ENCODE data around the gene DNAJB6. TPM values are rescaled to one million over a fixed set of nuclear protein-coding genes. Genes with fewer than 3 reads are reported as not detected.
A peak's percentile ranks its signal among the peaks of the same experiment; 100 is the strongest.

The DNAJB6 gene
- total RNA-seq (100 to 1,000 TPM in 2 of 5 experiments, 10 to 100 TPM in 3; 79.8 to 219 (median 96.0) TPM), polyA plus RNA-seq (100 to 1,000 TPM; 114 to 130 TPM), total RNA-seq (452 reads per million, percentile 97 among the genes with 10 or more reads in this experiment)

DNA sequence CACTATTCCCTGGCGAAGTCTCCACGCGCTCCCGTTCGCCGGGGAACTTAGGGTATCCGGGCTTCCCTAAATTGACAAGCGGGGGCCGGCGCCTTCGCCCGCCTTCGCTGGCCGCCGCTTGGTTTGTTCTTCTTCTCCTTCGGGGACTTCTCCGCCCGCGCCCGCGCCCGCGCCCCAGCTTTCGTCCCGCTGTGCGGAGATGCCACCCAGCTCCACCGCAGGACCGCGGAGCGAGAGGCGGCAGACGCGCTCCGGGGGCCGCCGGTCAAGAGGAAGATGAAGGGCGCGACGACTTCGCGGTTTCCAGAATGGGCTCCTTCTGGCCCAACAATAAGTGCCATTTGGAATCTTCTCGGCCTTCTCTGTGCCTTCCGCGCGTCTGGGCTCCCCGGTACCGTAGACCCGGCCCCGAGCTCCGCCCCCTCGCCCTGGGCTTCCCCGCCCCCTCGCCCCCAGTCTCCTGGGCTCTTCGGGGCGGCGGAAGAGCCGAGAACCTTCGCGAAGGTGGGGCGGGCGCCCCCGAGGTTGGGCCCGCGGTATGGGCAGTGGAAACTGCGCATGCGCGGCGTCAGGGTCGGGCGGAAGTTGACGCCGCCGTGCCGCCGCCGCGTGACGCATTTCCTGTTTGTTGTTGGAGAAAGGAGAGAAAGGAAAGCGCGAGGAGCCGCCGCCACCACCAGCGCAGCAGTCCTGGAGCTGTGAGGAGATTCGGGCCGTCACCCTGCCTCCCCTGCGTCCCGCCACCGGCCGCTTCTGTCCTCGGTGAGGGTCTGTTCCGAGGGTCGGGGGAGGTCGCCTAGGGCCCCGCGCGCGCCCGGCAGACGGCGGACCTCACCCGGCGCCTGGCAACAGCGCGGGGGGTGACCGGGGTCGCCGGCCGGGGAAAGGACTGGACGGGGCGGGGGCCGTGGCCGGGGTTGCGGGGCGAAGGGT lies at the start of gene DNAJB6:
DNAJB6 (plus strand) TSS at position 622 of the 933 bp plus-strand sequence. CDS start 21,569 bp downstream, outside the sequence.
- peak; percentile 93 to 98 (median 97) for DNase-seq
- Mint-ChIP-seq H3K36me3 (peaks cover 0 to 12% (median 6%) of the 10 kb centered on the region in 5 donors), H3K9me3 (peaks cover 0 to 2% (median 0%) of the 10 kb centered on the region in 11 donors), H3K27ac (peak within 1 kb of the TSS; percentile 96 to 99 (median 98)), H3K4me3 (peak within 1 kb of the TSS; percentile 94 to 99 (median 97)), H3K4me1 (peaks cover 26 to 45% (median 38%) of the 10 kb centered on the region in 7 donors), H3K27me3 (peaks cover 0 to 26% (median 4%) of the 10 kb centered on the region in 5 donors)
- Histone ChIP-seq H3K9me3 (ENCODE audit: control insufficient read depth in 2 of 3, low read length in 3 of 3) (no peaks in the 10 kb centered on the region), H3K36me3 (ENCODE audit: control insufficient read depth in 2 of 3, insufficient read depth in 3 of 3, low read length in 3 of 3) (peaks cover 0 to 3% (median 0%) of the 10 kb centered on the region in 3 experiments), H3K27ac (ENCODE audit: low read depth, low read length) (peak within 1 kb of the TSS; percentile 83), H3K4me3 (ENCODE audit: low read length) (peak within 1 kb of the TSS; percentile 91), H3K4me1 (ENCODE audit: control insufficient read depth in 2 of 2, insufficient read depth in 2 of 2, low read length in 2 of 2) (peaks cover 24 to 27% of the 10 kb centered on the region in 2 donors), H3K27me3 (ENCODE audit: control insufficient read depth in 2 of 2, insufficient read depth in 2 of 2, low read length in 2 of 2) (no peaks in the 10 kb centered on the region)
- CTCF ChIA-PET: no interaction called here
- POLR2A ChIA-PET: interaction anchor here (0.6 to 0.9 kb wide), 3 partner anchors 22 to 90 kb away, joined by 3 read pairs; no protein-coding TSS in a partner anchor
- intact Hi-C loops (cut with micrococcal nuclease): loop anchor here (1.0 to 5.0 kb wide), 8 partner anchors 34 to 696 kb away; partner anchors contain the start of genes LMBR1 (in 2 of the 2), RNF32 (in 1 of the 2) and UBE3C (in 1 of the 2)
- ATAC-seq: peak; percentile 91

DNA sequence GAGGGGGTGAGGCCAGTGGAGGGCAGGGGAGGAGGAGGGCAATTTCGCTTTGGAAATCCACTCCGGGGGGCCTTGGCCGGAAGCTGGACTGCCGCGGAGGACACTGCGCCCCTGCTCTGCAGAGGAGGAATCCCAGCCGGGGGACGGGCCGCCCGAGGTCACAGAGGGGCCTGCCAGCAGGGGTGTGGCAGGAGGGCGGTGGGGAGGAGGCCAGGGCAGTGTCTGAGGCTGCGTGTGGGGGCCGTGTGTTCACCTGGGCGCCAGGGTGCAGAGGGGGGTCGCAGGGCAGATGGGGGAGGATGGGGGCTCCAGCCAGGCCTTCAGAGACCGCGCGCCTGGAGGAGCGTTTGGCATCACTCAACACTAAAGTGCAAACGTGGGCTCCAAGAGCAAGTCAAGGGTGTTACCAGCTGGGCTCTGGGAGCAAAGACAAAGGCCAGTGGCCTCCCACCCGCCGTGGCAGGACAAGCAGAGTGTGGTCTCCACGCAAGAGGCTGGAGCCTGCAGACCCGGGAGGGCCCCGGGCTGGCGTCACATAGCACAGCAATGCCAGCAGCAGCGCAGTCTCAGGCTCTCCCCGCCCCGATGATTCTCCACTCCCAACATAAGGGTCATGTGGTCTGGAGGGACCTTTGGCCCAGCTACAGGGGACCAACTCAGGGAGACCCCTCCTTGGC lies 45.3 kb upstream of the DNAJB6 start:
- POLR2A ChIA-PET: no interaction called here
- Mint-ChIP-seq H3K36me3 (no peaks in the 10 kb centered on the region), H3K27ac (no peak overlapping the region), H3K9me3 (no peaks in the 10 kb centered on the region), H3K27me3 (no peaks in the 10 kb centered on the region), H3K4me3 (no peak overlapping the region), H3K4me1 (peaks cover 0 to 1% (median 0%) of the 10 kb centered on the region in 7 donors)
- intact Hi-C loops (cut with micrococcal nuclease): no loop called here
- CTCF ChIA-PET: no interaction called here
- DNase-seq (no peak), ATAC-seq (no peak)
- H3K27ac ChIP-seq (ENCODE audit: low read depth, low read length): no peak overlapping the region
- H3K4me3 ChIP-seq (ENCODE audit: low read length): no peak overlapping the region
- H3K36me3 ChIP-seq (ENCODE audit: control insufficient read depth in 2 of 3, insufficient read depth in 3 of 3, low read length in 3 of 3): no peaks in the 10 kb centered on the region
- H3K4me1 ChIP-seq (ENCODE audit: control insufficient read depth in 2 of 2, insufficient read depth in 2 of 2, low read length in 2 of 2): no peaks in the 10 kb centered on the region
- no peaks in the 10 kb centered on the region for H3K9me3 ChIP-seq (ENCODE audit: control insufficient read depth in 2 of 3, low read length in 3 of 3)
- H3K27me3 ChIP-seq (ENCODE audit: control insufficient read depth in 2 of 2, insufficient read depth in 2 of 2, low read length in 2 of 2): no peaks in the 10 kb centered on the region

DNA sequence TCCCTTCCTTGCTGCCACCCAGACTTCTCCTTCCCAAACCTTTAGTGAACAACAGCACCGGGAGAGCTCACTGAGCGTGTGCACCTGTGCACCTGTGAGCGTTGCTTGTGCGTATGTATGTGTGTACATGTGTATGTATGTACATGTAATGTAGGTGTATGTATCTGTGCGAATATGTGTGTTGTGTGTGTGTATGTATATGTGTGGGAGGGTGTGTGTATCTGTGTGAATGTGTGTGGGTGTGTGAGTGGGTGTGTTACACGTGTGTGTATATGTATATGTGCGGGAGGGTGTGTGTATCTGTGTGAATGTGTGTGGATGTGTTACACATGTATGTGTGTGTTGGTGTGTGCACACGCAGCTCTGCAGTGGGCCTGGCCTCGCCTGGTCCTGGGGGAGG lies 44.5 kb upstream of the DNAJB6 start:
- Histone ChIP-seq H3K27me3 (ENCODE audit: control insufficient read depth in 2 of 2, insufficient read depth in 2 of 2, low read length in 2 of 2) (no peaks in the 10 kb centered on the region), H3K36me3 (ENCODE audit: control insufficient read depth in 2 of 3, insufficient read depth in 3 of 3, low read length in 3 of 3) (no peaks in the 10 kb centered on the region), H3K27ac (ENCODE audit: low read depth, low read length) (no peak overlapping the region), H3K9me3 (ENCODE audit: control insufficient read depth in 2 of 3, low read length in 3 of 3) (no peaks in the 10 kb centered on the region), H3K4me3 (ENCODE audit: low read length) (no peak overlapping the region), H3K4me1 (ENCODE audit: control insufficient read depth in 2 of 2, insufficient read depth in 2 of 2, low read length in 2 of 2) (no peaks in the 10 kb centered on the region)
- Mint-ChIP-seq H3K27ac (no peak overlapping the region), H3K27me3 (no peaks in the 10 kb centered on the region), H3K4me1 (peaks cover 0 to 1% (median 0%) of the 10 kb centered on the region in 7 donors), H3K9me3 (no peaks in the 10 kb centered on the region), H3K4me3 (no peak overlapping the region), H3K36me3 (no peaks in the 10 kb centered on the region)
- DNase-seq (no peak), ATAC-seq (no peak)
- ChIA-PET POLR2A (no interaction called here), CTCF (no interaction called here)
- intact Hi-C loops (cut with micrococcal nuclease): no loop called here

DNA sequence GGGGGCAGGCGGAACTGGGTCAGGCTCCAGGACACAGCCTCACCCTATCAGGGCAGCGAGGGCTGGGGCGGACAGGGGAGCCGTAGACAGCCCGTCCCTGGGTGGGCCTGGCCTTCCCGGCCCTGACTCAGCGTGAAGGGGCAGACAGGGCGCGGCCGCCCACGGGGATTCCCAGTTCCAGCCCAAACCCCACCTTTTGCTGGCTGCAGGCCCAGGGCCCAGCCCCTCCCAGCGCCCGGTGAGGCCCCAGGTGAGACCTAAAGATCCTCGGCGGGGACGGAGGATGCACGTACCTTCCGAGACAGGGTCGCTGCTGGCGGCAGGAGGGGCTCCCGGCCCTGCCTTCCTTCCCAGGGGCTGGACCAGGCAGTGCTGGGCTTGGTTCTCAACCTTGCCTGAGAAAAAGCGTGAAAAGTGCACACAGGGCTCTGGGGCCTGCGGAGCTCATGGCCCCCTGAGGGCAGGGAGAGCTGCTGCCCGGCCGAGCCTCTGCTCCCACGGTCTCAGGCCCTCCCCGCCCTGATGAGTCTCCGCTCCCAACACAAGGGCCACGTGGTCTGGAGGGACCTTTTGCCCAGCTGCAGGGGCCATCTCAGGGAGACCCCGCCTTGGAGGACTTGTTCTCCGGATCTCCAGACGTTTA lies 43.9 kb upstream of the DNAJB6 start:
- ChIA-PET POLR2A (no interaction called here), CTCF (no interaction called here)
- Mint-ChIP-seq H3K4me3 (no peak overlapping the region), H3K27ac (no peak overlapping the region), H3K4me1 (peaks cover 0 to 4% (median 0%) of the 10 kb centered on the region in 7 donors), H3K27me3 (no peaks in the 10 kb centered on the region), H3K36me3 (no peaks in the 10 kb centered on the region), H3K9me3 (no peaks in the 10 kb centered on the region)
- H3K9me3 ChIP-seq (ENCODE audit: control insufficient read depth in 2 of 3, low read length in 3 of 3): no peaks in the 10 kb centered on the region
- intact Hi-C loops (cut with micrococcal nuclease): no loop called here
- DNase-seq (no peak), ATAC-seq (no peak)
- no peak overlapping the region for H3K27ac ChIP-seq (ENCODE audit: low read depth, low read length)
- H3K36me3 ChIP-seq (ENCODE audit: control insufficient read depth in 2 of 3, insufficient read depth in 3 of 3, low read length in 3 of 3): no peaks in the 10 kb centered on the region
- no peaks in the 10 kb centered on the region for H3K4me1 ChIP-seq (ENCODE audit: control insufficient read depth in 2 of 2, insufficient read depth in 2 of 2, low read length in 2 of 2)
- no peaks in the 10 kb centered on the region for H3K27me3 ChIP-seq (ENCODE audit: control insufficient read depth in 2 of 2, insufficient read depth in 2 of 2, low read length in 2 of 2)
- no peak overlapping the region for H3K4me3 ChIP-seq (ENCODE audit: low read length)

DNA sequence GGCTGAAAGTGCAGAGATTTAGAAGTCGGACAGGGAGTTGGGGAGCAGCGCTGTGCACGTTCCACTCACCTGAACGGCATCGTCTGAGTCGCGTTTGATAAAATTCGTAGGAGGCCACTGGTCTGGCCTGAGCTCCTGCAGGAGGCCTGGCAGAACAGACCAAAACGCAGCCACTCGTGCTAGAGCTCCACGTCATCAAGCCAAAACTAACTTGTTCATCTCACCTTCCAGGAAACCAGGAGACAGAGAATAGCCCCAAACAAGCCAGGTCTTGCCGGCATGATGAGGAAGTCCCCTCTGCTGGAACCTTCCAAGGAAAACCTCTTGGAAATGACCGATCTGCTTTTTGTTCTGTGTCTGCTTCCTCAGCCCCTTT lies 43.4 kb upstream of the DNAJB6 start:
- Mint-ChIP-seq H3K27ac (no peak overlapping the region), H3K36me3 (no peaks in the 10 kb centered on the region), H3K27me3 (no peaks in the 10 kb centered on the region), H3K4me1 (peaks cover 0 to 4% (median 0%) of the 10 kb centered on the region in 7 donors), H3K4me3 (no peak overlapping the region), H3K9me3 (no peaks in the 10 kb centered on the region)
- no peaks in the 10 kb centered on the region for H3K27me3 ChIP-seq (ENCODE audit: control insufficient read depth in 2 of 2, insufficient read depth in 2 of 2, low read length in 2 of 2)
- intact Hi-C loops (cut with micrococcal nuclease): no loop called here
- CTCF ChIA-PET: no interaction called here
- no peaks in the 10 kb centered on the region for H3K4me1 ChIP-seq (ENCODE audit: control insufficient read depth in 2 of 2, insufficient read depth in 2 of 2, low read length in 2 of 2)
- no peak overlapping the region for H3K4me3 ChIP-seq (ENCODE audit: low read length)
- no peak overlapping the region for H3K27ac ChIP-seq (ENCODE audit: low read depth, low read length)
- ATAC-seq: no peak
- POLR2A ChIA-PET: no interaction called here
- no peaks in the 10 kb centered on the region for H3K9me3 ChIP-seq (ENCODE audit: control insufficient read depth in 2 of 3, low read length in 3 of 3)
- no peak for DNase-seq
- H3K36me3 ChIP-seq (ENCODE audit: control insufficient read depth in 2 of 3, insufficient read depth in 3 of 3, low read length in 3 of 3): no peaks in the 10 kb centered on the region

DNA sequence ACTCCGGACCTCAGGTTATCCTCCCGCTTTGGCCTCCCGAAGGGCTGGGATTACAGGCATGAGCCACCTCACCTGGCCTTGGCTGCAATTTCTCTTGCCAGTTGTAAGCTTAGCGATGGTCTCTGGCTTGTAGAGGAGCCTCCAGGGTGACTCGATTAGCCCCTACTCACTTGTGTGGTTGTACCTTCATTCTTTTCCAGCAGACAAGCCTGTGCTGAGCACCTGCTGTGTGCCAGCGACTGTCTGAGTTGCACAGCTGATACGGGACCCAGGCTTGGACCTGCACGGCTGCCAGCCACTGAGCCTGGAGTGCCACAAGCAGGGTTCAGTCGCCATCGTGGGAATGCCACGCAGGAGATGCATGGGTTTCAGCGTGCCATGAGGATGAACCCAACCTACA lies 42.0 kb upstream of the DNAJB6 start:
- CTCF ChIA-PET: no interaction called here
- Mint-ChIP-seq H3K27ac (no peak overlapping the region), H3K27me3 (no peaks in the 10 kb centered on the region), H3K9me3 (peaks cover 0 to 2% (median 0%) of the 10 kb centered on the region in 11 donors), H3K4me1 (peaks cover 0 to 11% (median 10%) of the 10 kb centered on the region in 7 donors), H3K4me3 (no peak overlapping the region), H3K36me3 (no peaks in the 10 kb centered on the region)
- POLR2A ChIA-PET: no interaction called here
- H3K27ac ChIP-seq (ENCODE audit: low read depth, low read length): no peak overlapping the region
- ATAC-seq: no peak
- H3K9me3 ChIP-seq (ENCODE audit: control insufficient read depth in 2 of 3, low read length in 3 of 3): no peaks in the 10 kb centered on the region
- intact Hi-C loops (cut with micrococcal nuclease): no loop called here
- no peaks in the 10 kb centered on the region for H3K27me3 ChIP-seq (ENCODE audit: control insufficient read depth in 2 of 2, insufficient read depth in 2 of 2, low read length in 2 of 2)
- H3K36me3 ChIP-seq (ENCODE audit: control insufficient read depth in 2 of 3, insufficient read depth in 3 of 3, low read length in 3 of 3): no peaks in the 10 kb centered on the region
- no peaks in the 10 kb centered on the region for H3K4me1 ChIP-seq (ENCODE audit: control insufficient read depth in 2 of 2, insufficient read depth in 2 of 2, low read length in 2 of 2)
- DNase-seq: no peak
- H3K4me3 ChIP-seq (ENCODE audit: low read length): no peak overlapping the region

All from naive thymus-derived CD4-positive, alpha-beta T cell (primary cell).